Activated CD8-positive, alpha-beta T cell treated with anti-CD3 and anti-CD28 coated beads for 36 hours (primary cell): ENCODE measurements around the gene RHOT1. TPM values are rescaled to one million over a fixed set of nuclear protein-coding genes. Genes with fewer than 3 reads are reported as not detected.
"Not testable (repeated sequence)": the region's sequence is repeated elsewhere in the genome, so short reads cannot be mapped to it uniquely, and the experiment has no call there.

ENCODE experiments used
- ATAC-seq: fragments of 200-7000 bp; cut with Tn5 transposase; one replicate; pipeline ENCODE4 v1.10.0; 2021; ENCODE audit warnings: mild to moderate bottlenecking, moderate library complexity
- CTCF ChIA-PET: fragments of 350-600 bp; sonication (Branson Sonifier 250); formaldehyde crosslinking; loops from one replicate; lab custom pipeline; 2021; ENCODE audit warnings: antibody characterized with exemption; lab: Charles Lee
- POLR2A ChIA-PET: fragments of 350-600 bp; sonication (Branson Sonifier 250); formaldehyde crosslinking; loops from one replicate; lab custom pipeline; 2021; ENCODE audit warnings: antibody characterized with exemption; lab: Charles Lee
- DNase-seq: peaks from one replicate; pipeline ENCODE4 v3.0.0-alpha.2; 2020
- H3K27ac Mint-ChIP-seq: one replicate; pipeline ENCODE4 v1.8.0; 2021; ENCODE audit warnings: mild to moderate bottlenecking, mixed read lengths
- H3K27me3 Mint-ChIP-seq: one replicate; pipeline ENCODE4 v1.8.0; 2021; ENCODE audit warnings: mixed read lengths
- H3K36me3 Mint-ChIP-seq: one replicate; pipeline ENCODE4 v1.8.0; 2021; ENCODE audit warnings: low read depth, mixed read lengths
- H3K4me1 Mint-ChIP-seq: one replicate; pipeline ENCODE4 v1.8.0; 2021; ENCODE audit warnings: low read depth, mixed read lengths
- H3K4me3 Mint-ChIP-seq: one replicate; pipeline ENCODE4 v1.8.0; 2021; ENCODE audit warnings: mild to moderate bottlenecking, moderate library complexity, mixed read lengths
- H3K9me3 Mint-ChIP-seq: one replicate; pipeline ENCODE4 v1.8.0; 2021; ENCODE audit warnings: mixed read lengths
- intact Hi-C: fragments of 100-400 bp; cut with micrococcal nuclease; formaldehyde crosslinking; loops from one replicate; pipeline ENCODE4 v1.10.0; 2022
- total RNA-seq, 2 experiments: library from RNA; stranded (reverse); gene quantifications; one replicate each; pipeline ENCODE4 v1.2.3, GENCODE V29; 2021
- TF ChIP-seq, protein P1 (sequence below): fragments of 200-600 bp; IDR thresholded peaks from one replicate; pipeline ENCODE4 v1.8.0; 2022; ENCODE audit warnings: antibody characterized with exemption, mild to moderate bottlenecking

The RHOT1 gene
- total RNA-seq, 2 experiments from 2014 or later = 25.8 to 27.2 TPM

DNA sequence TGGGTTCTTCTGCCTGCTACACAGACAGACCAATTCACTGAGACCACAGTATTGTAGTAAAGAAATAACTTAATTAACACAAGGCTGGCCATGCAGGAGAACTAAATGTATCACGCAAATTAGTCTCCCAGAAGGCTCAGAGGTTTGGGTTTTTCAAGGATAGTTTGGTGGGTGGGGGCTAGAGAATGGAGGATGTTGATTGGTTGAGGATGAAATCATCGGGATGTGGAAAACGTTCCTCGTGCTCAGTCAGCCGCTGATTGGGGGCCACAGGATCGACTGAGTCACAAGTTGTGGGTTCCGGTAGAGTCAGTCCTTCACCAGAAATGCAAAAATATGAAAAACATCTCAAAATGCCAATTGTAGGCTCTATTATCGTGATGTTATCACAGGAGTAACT is 18.7 kb downstream of the RHOT1 start:
- POLR2A ChIA-PET = no interaction called here
- Mint-ChIP-seq H3K36me3 (peaks cover 12% of the 10 kb centered on the region), H3K4me3 (no peak overlapping the region), H3K27ac (no peak overlapping the region), H3K27me3 (no peaks in the 10 kb centered on the region), H3K4me1 (peaks cover 10% of the 10 kb centered on the region), H3K9me3 (peaks cover 3% of the 10 kb centered on the region)
- no peak for DNase-seq
- no peak for ATAC-seq
- TF ChIP-seq, protein P1, sequence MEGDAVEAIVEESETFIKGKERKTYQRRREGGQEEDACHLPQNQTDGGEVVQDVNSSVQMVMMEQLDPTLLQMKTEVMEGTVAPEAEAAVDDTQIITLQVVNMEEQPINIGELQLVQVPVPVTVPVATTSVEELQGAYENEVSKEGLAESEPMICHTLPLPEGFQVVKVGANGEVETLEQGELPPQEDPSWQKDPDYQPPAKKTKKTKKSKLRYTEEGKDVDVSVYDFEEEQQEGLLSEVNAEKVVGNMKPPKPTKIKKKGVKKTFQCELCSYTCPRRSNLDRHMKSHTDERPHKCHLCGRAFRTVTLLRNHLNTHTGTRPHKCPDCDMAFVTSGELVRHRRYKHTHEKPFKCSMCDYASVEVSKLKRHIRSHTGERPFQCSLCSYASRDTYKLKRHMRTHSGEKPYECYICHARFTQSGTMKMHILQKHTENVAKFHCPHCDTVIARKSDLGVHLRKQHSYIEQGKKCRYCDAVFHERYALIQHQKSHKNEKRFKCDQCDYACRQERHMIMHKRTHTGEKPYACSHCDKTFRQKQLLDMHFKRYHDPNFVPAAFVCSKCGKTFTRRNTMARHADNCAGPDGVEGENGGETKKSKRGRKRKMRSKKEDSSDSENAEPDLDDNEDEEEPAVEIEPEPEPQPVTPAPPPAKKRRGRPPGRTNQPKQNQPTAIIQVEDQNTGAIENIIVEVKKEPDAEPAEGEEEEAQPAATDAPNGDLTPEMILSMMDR = no peak
- CTCF ChIA-PET = interaction anchor here (1.2 to 1.5 kb wide), 2 partner anchors 14 to 19 kb away, joined by 3 read pairs; partner anchors contain the start of gene RHOT1
- intact Hi-C loops = no loop called here

- ATAC-seq (peak; percentile 37), DNase-seq (no peak)
- ChIA-PET CTCF (interaction anchor here (0.9 to 1.3 kb wide), 2 partner anchors 13 to 23 kb away, joined by 3 read pairs; no protein-coding TSS in a partner anchor), POLR2A (interaction anchor here (0.8 kb wide), 1 partner anchor 34 kb away, joined by 3 read pairs; no protein-coding TSS in a partner anchor)
- intact Hi-C loops = no loop called here
- Mint-ChIP-seq H3K9me3 (peaks cover 7% of the 10 kb centered on the region), H3K4me1 (peaks cover 10% of the 10 kb centered on the region), H3K36me3 (peaks cover 16% of the 10 kb centered on the region), H3K27ac (no peak overlapping the region), H3K27me3 (no peaks in the 10 kb centered on the region), H3K4me3 (no peak overlapping the region)
- TF ChIP-seq, protein P1 = no peak
These were observed 19.4 kb downstream of the RHOT1 start for GRCh38 chr17:32161506-32162365.

DNA sequence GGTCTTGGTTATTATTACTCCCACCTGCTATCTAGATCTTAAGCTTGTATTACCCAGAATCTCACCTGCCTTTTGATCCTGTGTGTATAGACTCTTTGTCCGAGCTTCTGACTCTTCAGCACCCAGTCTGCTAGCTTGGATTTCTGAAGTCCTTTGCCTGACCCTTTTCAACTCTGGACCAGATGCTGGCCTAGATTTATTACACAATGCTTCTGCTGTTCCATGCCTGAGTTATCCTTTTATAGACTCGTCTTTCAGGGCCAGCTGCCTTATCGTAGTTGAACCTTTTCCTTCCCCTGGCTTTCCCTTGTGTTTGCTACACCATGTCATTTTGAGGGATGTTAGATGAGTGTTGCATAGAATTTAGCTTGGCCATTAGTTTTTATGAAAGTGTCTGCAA is 32.6 kb downstream of the RHOT1 start:
- Mint-ChIP-seq H3K36me3 (peaks cover 25% of the 10 kb centered on the region), H3K9me3 (peaks cover 4% of the 10 kb centered on the region), H3K27ac (no peak overlapping the region), H3K27me3 (no peaks in the 10 kb centered on the region), H3K4me3 (no peak overlapping the region), H3K4me1 (no peaks in the 10 kb centered on the region)
- intact Hi-C loops = no loop called here
- ChIA-PET CTCF (interaction anchor here (1.0 to 1.5 kb wide), 3 partner anchors 13 to 28 kb away, joined by 3 read pairs; no protein-coding TSS in a partner anchor), POLR2A (no interaction called here)
- DNase-seq (no peak), ATAC-seq (no peak)
- TF ChIP-seq, protein P1 = no peak

DNA sequence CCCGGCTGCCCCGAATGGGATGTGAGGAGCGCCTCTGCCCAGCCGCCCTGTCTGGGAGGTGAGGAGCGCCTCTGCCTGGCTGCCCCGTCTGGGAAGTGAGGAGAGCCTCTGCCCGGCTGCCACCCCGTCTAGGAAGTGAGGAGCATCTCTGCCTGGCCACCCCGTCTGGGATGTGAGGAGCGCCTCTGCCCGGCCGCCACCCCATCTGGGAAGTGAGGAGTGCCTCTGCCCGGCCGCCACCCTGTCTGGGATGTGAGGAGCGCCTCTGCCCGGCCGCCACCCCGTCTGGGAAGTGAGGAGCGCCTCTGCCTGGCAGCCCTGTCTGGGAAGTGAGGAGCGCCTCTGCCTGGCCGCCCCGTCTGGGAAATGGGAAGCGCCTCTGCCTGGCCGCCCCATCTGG is 36.4 kb downstream of the RHOT1 start:
- H3K27me3 Mint-ChIP-seq, POLR2A ChIA-PET, intact Hi-C loops, ATAC-seq, H3K27ac Mint-ChIP-seq, H3K9me3 Mint-ChIP-seq, DNase-seq, H3K4me1 Mint-ChIP-seq, CTCF ChIA-PET, H3K4me3 Mint-ChIP-seq: not testable (repeated sequence)
- peaks cover 38% of the 10 kb centered on the region for H3K36me3 Mint-ChIP-seq

DNA sequence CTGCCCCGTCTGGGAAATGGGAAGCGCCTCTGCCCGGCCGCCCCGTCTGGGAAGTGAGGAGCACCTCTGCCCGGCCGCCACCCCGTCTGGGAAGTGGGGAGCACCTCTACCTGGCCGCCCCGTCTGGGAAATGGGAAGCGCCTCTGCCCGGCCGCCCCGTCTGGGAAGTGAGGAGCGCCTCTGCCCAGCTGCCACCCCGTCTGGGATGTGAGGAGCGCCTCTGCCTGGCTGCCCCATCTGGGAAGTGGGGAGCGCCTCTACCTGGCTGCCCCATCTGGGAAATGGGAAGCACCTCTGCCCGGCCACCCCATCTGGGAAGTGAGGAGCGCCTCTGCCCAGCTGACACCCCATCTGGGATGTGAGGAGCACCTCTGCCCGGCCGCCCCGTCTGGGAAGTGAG is 36.8 kb downstream of the RHOT1 start:
- POLR2A ChIA-PET, H3K9me3 Mint-ChIP-seq, DNase-seq, H3K27ac Mint-ChIP-seq, H3K4me3 Mint-ChIP-seq, H3K4me1 Mint-ChIP-seq, CTCF ChIA-PET, ATAC-seq, intact Hi-C loops, H3K27me3 Mint-ChIP-seq: not testable (repeated sequence)
- peaks cover 40% of the 10 kb centered on the region for H3K36me3 Mint-ChIP-seq

GRCh38 chr17:32179526-32179925 is 37.2 kb downstream of the RHOT1 start:
- H3K9me3 Mint-ChIP-seq, ATAC-seq, intact Hi-C loops, H3K4me1 Mint-ChIP-seq, H3K27me3 Mint-ChIP-seq, POLR2A ChIA-PET, CTCF ChIA-PET, DNase-seq, H3K27ac Mint-ChIP-seq, H3K4me3 Mint-ChIP-seq: not testable (repeated sequence)
- H3K36me3 Mint-ChIP-seq = peaks cover 40% of the 10 kb centered on the region

GRCh38 chr17:32180262-32180661 is 38.0 kb downstream of the RHOT1 start:
- CTCF ChIA-PET = interaction anchor here (1.4 to 1.5 kb wide), 2 partner anchors 17 to 282 kb away, joined by 3 to 4 read pairs; no protein-coding TSS in a partner anchor
- ATAC-seq = not testable (repeated sequence)

More at GRCh38 chr17:32180262-32180661, 38.0 kb downstream of the RHOT1 start:
- H3K9me3 Mint-ChIP-seq, H3K27me3 Mint-ChIP-seq, H3K4me1 Mint-ChIP-seq, intact Hi-C loops, H3K27ac Mint-ChIP-seq, POLR2A ChIA-PET, H3K4me3 Mint-ChIP-seq, DNase-seq: not testable (repeated sequence)
- peaks cover 39% of the 10 kb centered on the region for H3K36me3 Mint-ChIP-seq
